Neural cell (in vitro differentiated cells): ENCODE measurements around the gene GLE1. TPM values are rescaled to one million over a fixed set of nuclear protein-coding genes. Genes with fewer than 3 reads are reported as not detected.

Experiments
- H2AFZ ChIP-seq: fragments of 200-600, 300-800 bp; sonication (generic), shearing (Covaris generic); 2 replicates; pipeline ENCODE4 v1.6.0; 2014; ENCODE audit warnings: low read depth, mild to moderate bottlenecking, antibody characterized with exemption, low read length, moderate library complexity
- H3F3A ChIP-seq: fragments of 200-600 bp; shearing (Covaris generic); 2 replicates; pipeline ENCODE4 v1.6.1; 2016; ENCODE audit warnings: mild to moderate bottlenecking, moderate library complexity, mixed read lengths, antibody characterized with exemption, low read length; ENCODE audit not compliant: insufficient read depth, poor library complexity, severe bottlenecking
- H3K27ac ChIP-seq: fragments of 200-600, 300-800 bp; sonication (generic), shearing (Covaris generic); 2 replicates; pipeline ENCODE4 v1.5.1; 2014; ENCODE audit warnings: mild to moderate bottlenecking, low read length, moderate library complexity
- H3K27me3 ChIP-seq: fragments of 300-800, 200-600 bp; sonication (generic), shearing (Covaris generic); 2 replicates; pipeline ENCODE4 v1.6.0; 2014; ENCODE audit warnings: mild to moderate bottlenecking, low read depth, low read length, moderate library complexity; ENCODE audit not compliant: insufficient read depth
- H3K36me3 ChIP-seq: fragments of 300-800, 200-600 bp; sonication (generic), shearing (Covaris generic); 2 replicates; pipeline ENCODE4 v1.5.1; 2014; ENCODE audit warnings: mild to moderate bottlenecking, antibody characterized with exemption, low read length, moderate library complexity; ENCODE audit not compliant: insufficient read depth
- H3K4me2 ChIP-seq: fragments of 300-800, 200-600 bp; sonication (generic), shearing (Covaris generic); 2 replicates; pipeline ENCODE4 v1.6.0; 2014; ENCODE audit warnings: mild to moderate bottlenecking, low read length
- H3K4me3 ChIP-seq: fragments of 300-800, 200-600 bp; sonication (generic), shearing (Covaris generic); 2 replicates; pipeline ENCODE4 v1.5.1; 2014; ENCODE audit warnings: mild to moderate bottlenecking, low read length, moderate library complexity
- H3K79me2 ChIP-seq: fragments of 200-600 bp; shearing (Covaris generic); replicated peaks from 2 replicates; pipeline ENCODE4 v1.6.0; 2014; ENCODE audit warnings: mild to moderate bottlenecking, low read length, moderate library complexity; ENCODE audit not compliant: insufficient read depth
- H3K9ac ChIP-seq: fragments of 300-800, 200-600 bp; sonication (generic), shearing (Covaris generic); 2 replicates; pipeline ENCODE4 v1.6.1; 2016; ENCODE audit warnings: mild to moderate bottlenecking, low read length, mixed read lengths
- H3K9me2 ChIP-seq: fragments of 200-600 bp; shearing (Covaris generic); 2 replicates; pipeline ENCODE4 v1.6.1; 2016; ENCODE audit warnings: mild to moderate bottlenecking, low read length, mixed read lengths; ENCODE audit not compliant: insufficient read depth
- H3K9me3 ChIP-seq: fragments of 200-600, 300-800 bp; sonication (generic), shearing (Covaris generic); 2 replicates; pipeline ENCODE4 v1.6.1; 2016; ENCODE audit warnings: mild to moderate bottlenecking, mixed run types, low read length, moderate library complexity, mixed read lengths
- H4K20me1 ChIP-seq: fragments of 200-600 bp; shearing (Covaris generic); 2 replicates; pipeline ENCODE4 v1.6.1; 2016; ENCODE audit warnings: mild to moderate bottlenecking, mixed run types; ENCODE audit not compliant: insufficient read depth
- EP300 ChIP-seq: fragments of 450-650 bp; conservative IDR thresholded peaks from 2 replicates; pipeline ENCODE4 v1.6.1; 2014; ENCODE audit warnings: antibody characterized with exemption, mild to moderate bottlenecking, moderate library complexity; ENCODE audit not compliant: poor library complexity, severe bottlenecking
- EZH2 ChIP-seq: fragments of 200-600, 300-800 bp; shearing (Covaris generic), sonication (generic); IDR thresholded peaks from 2 replicates; pipeline ENCODE4 v1.6.1; 2014; ENCODE audit warnings: antibody characterized with exemption, low read length, borderline replicate concordance, mild to moderate bottlenecking; ENCODE audit not compliant: insufficient read depth, poor library complexity, severe bottlenecking
- MXI1 ChIP-seq: fragments of 450-650 bp; conservative IDR thresholded peaks from 2 replicates; pipeline ENCODE4 v1.6.1; 2014; ENCODE audit warnings: antibody characterized with exemption, mild to moderate bottlenecking; ENCODE audit not compliant: poor library complexity, severe bottlenecking
- POLR2AphosphoS5 ChIP-seq: IDR thresholded peaks from 2 replicates; pipeline ENCODE4 v1.6.1; 2012
- RAD21 ChIP-seq: fragments of 450-650 bp; conservative IDR thresholded peaks from 2 replicates; pipeline ENCODE4 v1.6.1; 2014; ENCODE audit warnings: antibody characterized with exemption, mild to moderate bottlenecking, moderate library complexity
- SMC3 ChIP-seq: fragments of 450-650 bp; conservative IDR thresholded peaks from 2 replicates; pipeline ENCODE4 v1.6.1; 2014; ENCODE audit warnings: antibody characterized with exemption, mild to moderate bottlenecking, moderate library complexity; ENCODE audit not compliant: poor library complexity
- TAF1 ChIP-seq: IDR thresholded peaks from 2 replicates; pipeline ENCODE4 v1.6.1; 2012; ENCODE audit warnings: low read depth
- polyA plus RNA-seq: library from polyadenylated mRNA; depleted of rRNA; stranded (reverse); fragments of >200 nt; gene quantifications from 2 replicates; pipeline ENCODE4 v1.2.3, GENCODE V29; 2014
- TF ChIP-seq, protein P1 (sequence below): fragments of 450-650 bp; IDR thresholded peaks from 2 replicates; pipeline ENCODE4 v1.5.1; 2014; ENCODE audit warnings: antibody characterized with exemption, mild to moderate bottlenecking, moderate library complexity; ENCODE audit not compliant: poor library complexity, severe bottlenecking
- TF ChIP-seq, protein P2 (sequence below): IDR thresholded peaks from 2 replicates; pipeline ENCODE4 v1.6.1; 2012; ENCODE audit warnings: borderline replicate concordance

GLE1 gene
- polyA plus RNA-seq, 1 donor from 2014 or later: 29.6 TPM

DNA sequence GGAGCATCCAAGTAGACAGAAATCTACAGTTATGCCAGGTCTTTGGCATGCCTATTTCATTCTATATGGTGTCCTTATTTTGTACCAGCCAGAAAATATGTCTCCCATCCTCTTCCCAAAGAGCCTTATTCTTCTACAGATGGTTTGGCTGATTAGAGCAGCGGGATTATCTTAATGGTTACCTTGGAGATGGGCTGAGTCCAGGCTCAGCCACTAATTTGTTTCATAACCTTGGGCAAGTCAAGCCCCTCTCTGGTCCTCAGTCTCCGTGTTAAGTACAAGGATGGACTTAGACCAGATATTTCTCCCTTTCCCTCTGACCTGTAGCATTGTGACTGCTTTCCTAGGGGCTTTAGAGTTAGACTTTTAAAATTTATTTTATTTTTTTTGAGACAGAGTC lies 11.1 kb upstream of the GLE1 start (continued):
- TF ChIP-seq SMC3 (no peak), POLR2AphosphoS5 (no peak), RAD21 (no peak)

DNA sequence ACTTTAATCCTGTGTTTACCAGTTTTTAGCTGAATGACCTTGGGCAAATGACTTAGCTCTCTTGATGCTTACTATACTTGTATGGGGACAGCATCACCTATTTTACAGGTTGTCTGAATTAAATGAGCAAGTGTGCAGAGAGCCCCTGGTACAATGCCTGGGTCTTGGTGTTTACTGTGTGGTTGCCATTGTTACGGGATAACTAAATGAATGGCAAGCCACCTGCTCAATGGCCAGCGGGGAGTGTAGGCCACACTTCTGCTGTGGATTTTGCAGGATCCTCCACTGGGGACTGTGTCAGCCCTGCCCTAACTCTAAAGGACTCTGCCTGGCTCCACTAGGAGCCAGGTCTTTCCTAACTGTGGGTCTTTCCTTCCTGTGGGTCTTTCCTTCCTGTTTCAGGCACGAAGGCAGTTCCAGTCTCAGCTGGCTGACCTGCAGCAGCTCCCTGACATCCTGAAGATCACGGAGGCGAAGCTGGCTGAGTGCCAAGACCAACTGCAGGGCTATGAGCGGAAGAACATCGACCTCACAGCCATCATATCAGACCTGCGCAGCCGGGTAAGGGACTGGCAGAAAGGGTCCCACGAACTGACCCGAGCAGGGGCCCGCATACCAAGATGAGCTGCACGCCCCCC lies 10.3 kb upstream of the GLE1 start:
- H3K4me3 ChIP-seq: no peak overlapping the region
- no peaks in the 10 kb centered on the region for H3K36me3 ChIP-seq
- no peak overlapping the region for H3K27ac ChIP-seq

DNA sequence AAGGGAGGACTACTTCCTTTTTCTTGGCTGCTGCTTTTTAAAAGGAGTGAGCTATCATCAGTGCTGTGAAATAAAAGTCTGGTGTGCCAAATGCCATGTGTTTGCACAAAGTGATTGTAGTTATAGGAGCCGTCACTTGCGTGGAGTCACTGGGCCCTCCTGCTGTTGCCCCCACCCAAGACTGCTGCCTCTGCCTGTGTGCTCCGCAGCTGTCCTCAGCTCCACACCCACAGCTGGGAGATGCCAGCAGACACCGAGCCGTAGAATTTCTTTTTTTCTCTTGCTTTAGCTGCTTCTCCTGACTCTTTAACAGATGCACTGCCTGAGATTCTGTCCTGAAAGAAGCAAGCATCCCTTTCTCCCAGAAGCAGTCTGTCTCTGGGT lies 9.8 kb upstream of the GLE1 start:
- H3K27ac ChIP-seq: no peak overlapping the region
- no peaks in the 10 kb centered on the region for H3K27me3 ChIP-seq
- no peak overlapping the region for H2AFZ ChIP-seq
- H3K79me2 ChIP-seq: no peaks in the 10 kb centered on the region
- H3F3A ChIP-seq: no peaks in the 10 kb centered on the region
- H3K36me3 ChIP-seq: no peaks in the 10 kb centered on the region
- H4K20me1 ChIP-seq: no peaks in the 10 kb centered on the region
- no peak overlapping the region for H3K9ac ChIP-seq
- no peaks in the 10 kb centered on the region for H3K9me3 ChIP-seq
- no peaks in the 10 kb centered on the region for H3K9me2 ChIP-seq
- H3K4me3 ChIP-seq: no peak overlapping the region
- no peak overlapping the region for H3K4me2 ChIP-seq
- no peak for TF ChIP-seq RAD21
- TF ChIP-seq SMC3: no peak
- no peak for TF ChIP-seq TAF1
- TF ChIP-seq, protein P1, sequence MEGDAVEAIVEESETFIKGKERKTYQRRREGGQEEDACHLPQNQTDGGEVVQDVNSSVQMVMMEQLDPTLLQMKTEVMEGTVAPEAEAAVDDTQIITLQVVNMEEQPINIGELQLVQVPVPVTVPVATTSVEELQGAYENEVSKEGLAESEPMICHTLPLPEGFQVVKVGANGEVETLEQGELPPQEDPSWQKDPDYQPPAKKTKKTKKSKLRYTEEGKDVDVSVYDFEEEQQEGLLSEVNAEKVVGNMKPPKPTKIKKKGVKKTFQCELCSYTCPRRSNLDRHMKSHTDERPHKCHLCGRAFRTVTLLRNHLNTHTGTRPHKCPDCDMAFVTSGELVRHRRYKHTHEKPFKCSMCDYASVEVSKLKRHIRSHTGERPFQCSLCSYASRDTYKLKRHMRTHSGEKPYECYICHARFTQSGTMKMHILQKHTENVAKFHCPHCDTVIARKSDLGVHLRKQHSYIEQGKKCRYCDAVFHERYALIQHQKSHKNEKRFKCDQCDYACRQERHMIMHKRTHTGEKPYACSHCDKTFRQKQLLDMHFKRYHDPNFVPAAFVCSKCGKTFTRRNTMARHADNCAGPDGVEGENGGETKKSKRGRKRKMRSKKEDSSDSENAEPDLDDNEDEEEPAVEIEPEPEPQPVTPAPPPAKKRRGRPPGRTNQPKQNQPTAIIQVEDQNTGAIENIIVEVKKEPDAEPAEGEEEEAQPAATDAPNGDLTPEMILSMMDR: no peak
- TF ChIP-seq MXI1: no peak
- no peak for TF ChIP-seq POLR2AphosphoS5
- TF ChIP-seq EZH2: no peak
- TF ChIP-seq, protein P2, sequence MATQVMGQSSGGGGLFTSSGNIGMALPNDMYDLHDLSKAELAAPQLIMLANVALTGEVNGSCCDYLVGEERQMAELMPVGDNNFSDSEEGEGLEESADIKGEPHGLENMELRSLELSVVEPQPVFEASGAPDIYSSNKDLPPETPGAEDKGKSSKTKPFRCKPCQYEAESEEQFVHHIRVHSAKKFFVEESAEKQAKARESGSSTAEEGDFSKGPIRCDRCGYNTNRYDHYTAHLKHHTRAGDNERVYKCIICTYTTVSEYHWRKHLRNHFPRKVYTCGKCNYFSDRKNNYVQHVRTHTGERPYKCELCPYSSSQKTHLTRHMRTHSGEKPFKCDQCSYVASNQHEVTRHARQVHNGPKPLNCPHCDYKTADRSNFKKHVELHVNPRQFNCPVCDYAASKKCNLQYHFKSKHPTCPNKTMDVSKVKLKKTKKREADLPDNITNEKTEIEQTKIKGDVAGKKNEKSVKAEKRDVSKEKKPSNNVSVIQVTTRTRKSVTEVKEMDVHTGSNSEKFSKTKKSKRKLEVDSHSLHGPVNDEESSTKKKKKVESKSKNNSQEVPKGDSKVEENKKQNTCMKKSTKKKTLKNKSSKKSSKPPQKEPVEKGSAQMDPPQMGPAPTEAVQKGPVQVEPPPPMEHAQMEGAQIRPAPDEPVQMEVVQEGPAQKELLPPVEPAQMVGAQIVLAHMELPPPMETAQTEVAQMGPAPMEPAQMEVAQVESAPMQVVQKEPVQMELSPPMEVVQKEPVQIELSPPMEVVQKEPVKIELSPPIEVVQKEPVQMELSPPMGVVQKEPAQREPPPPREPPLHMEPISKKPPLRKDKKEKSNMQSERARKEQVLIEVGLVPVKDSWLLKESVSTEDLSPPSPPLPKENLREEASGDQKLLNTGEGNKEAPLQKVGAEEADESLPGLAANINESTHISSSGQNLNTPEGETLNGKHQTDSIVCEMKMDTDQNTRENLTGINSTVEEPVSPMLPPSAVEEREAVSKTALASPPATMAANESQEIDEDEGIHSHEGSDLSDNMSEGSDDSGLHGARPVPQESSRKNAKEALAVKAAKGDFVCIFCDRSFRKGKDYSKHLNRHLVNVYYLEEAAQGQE: no peak

More for the DNA sequence above, 10.3 kb upstream of the GLE1 start:
- TF ChIP-seq EP300 (no peak), MXI1 (no peak), RAD21 (no peak), SMC3 (no peak), POLR2AphosphoS5 (no peak), EZH2 (no peak), TAF1 (no peak)
- TF ChIP-seq, protein P2: no peak
- TF ChIP-seq, protein P1: no peak
- H3F3A ChIP-seq: no peaks in the 10 kb centered on the region
- H3K9me3 ChIP-seq: no peaks in the 10 kb centered on the region
- no peak overlapping the region for H3K4me2 ChIP-seq
- H3K9me2 ChIP-seq: no peaks in the 10 kb centered on the region
- no peak overlapping the region for H3K9ac ChIP-seq
- no peaks in the 10 kb centered on the region for H3K79me2 ChIP-seq
- no peaks in the 10 kb centered on the region for H4K20me1 ChIP-seq
- H2AFZ ChIP-seq: no peak overlapping the region
- no peaks in the 10 kb centered on the region for H3K27me3 ChIP-seq
